HG02571 (cell line): ENCODE data around the gene FNIP2.
"Not testable (repeated sequence)": the region's sequence is repeated elsewhere in the genome, so short reads cannot be mapped to it uniquely, and the experiment has no call there.

Experiments
- ATAC-seq: cut with Tn5 transposase; IDR thresholded peaks from one replicate; pipeline ENCODE4 v1.9.1; 2021; ENCODE audit warnings: mild to moderate bottlenecking, moderate library complexity; ENCODE audit not compliant: unreplicated experiment

The FNIP2 gene

DNA sequence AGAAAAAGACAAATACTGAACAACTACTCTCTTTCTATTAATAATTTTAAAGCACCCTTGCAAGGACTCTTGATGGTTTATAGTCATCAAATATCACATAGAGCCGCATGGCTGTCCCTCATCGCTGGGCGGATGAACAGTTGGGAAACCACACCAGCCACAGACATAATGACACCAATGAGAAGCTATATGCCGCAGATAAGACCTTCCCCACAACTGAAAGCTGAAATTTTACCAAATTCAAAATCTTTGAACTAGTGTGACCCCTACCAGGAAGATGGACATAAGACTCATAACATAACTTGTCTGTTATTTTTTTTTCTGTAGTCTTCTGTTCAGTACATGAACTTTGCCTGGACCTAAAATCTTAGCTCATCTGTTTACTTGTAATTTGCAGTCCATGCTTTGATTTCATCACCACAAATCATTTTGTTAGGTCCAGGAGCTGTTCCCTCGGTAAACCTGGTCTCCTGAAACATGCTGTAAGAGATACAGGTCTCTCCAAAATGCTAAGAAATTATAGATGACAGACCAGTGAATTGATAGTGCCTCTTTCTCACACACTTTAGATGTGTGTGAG is 176.8 kb downstream of the FNIP2 start:
- ATAC-seq, result no peak

DNA sequence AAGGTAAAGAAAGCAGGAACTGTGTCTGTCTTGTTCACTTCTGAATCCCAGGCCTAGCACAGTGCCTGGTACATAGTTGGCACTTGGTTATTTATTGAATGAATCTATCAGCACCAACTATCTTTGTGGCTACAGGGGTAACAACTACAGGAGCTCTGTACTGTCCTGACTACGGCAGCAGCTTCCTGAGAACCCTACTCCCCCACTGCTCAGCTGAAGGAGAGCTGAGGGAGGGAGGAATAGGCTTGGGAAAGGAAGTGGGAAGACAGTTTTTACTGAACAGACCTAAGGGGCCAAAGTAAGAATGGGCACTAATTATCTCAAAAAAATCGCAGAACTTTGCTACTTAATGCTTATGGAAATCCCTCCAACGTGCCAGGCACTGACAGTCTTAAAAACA is 178.0 kb downstream of the FNIP2 start:
- ATAC-seq, result no peak

DNA sequence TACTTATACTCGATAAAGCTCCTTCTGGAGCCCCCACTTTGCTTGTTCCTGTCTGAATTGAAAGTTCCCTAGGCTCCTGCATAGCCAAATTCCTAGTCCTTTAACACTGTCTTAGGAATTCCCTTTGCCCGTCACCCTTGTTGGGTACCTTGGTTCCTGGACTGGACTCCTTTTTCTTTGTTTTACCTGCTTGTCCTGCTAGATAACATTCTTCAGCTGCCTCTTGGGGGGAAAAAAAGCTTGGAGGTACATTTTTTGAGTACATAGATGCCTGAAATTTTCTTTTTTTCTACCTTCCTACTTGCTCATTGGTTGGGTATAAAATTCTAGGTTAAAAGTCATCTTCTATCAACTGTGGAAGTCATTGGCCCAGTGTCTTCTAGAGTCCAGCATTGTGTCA is 179.2 kb downstream of the FNIP2 start:
- no peak for ATAC-seq

DNA sequence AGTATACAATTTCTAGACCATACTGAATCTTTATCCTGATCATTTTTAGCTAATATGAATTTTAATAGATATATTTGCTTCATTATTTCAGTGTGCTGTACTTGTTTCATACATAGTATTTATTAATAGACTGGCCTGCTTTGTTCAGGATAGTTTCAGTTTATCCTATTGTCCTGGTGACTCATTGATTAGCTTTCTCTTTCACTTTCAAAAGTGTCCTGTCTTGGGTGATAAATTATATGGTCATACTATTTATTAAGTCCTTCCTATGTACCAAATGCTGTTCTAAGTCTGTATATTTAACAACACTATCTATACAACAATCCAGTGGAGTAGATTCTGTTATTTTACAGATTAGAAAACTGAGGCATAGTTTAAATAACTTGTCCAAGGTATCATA is 180.3 kb downstream of the FNIP2 start:
- no peak for ATAC-seq

DNA sequence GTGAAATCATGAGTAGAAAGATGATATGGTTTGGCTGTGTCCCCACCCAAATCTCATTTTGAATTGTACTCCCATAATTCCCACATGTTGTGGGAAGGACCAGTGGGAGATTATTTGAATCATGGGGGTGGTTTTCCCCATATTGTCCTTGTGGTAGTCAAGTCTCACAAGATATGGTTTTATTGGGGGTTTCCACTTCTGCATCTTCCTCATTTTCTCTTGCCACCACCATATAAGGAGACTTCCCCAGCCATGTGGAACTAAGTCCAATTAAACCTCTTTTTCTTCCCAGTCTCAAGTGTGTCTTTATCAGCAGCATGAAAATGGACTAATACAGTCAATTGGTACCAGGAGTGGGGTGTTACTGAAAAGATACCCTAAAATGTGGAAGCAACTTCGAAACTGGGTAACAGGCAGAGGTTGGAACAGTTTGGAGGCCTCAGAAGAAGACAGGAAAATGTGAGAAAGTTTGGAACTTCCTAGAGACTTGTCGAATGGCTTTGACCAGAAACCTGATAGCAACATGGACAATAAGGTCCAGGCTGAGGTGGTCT is 183.5 kb downstream of the FNIP2 start:
- ATAC-seq, result not testable (repeated sequence)

DNA sequence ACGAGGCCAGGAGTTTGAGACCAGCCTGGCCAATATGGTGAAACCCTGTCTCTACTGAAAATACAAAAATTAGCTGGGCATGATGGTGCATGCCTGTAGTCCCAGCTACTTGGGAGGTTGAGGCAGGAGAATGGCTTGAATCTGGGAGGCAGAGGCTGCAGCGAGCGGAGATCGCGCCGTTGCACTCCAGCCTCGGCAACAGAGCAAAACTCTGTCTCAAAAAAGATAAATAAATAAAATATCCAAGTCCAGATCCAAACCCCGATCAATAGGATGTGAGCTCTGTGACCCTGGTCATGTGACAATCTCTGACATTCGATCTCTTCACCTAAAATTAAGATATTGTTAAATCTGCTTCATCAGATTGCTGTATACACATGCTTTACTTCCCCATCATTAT is 187.5 kb downstream of the FNIP2 start:
- not testable (repeated sequence) for ATAC-seq

DNA sequence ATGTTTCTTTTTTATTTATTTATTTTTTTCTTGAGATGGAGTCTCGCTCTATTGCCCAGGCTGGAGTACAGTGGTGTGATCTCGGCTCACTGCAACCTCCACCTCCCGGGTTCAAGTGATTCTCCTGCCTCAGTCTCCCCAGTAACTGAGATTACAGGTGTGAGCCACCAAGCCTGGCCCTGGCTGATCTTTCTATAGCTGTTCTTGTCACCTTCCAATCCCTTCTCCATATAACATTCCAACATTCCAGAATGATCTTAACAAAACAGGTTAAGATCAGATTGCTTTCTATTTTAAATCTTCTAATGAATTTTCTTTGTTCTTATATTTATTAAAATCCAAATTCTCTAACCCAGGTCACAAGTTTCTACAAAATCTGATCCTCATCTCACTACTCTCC is 188.1 kb downstream of the FNIP2 start:
- ATAC-seq, result not testable (repeated sequence)
